GM12891 (cell line): ENCODE measurements around the gene TAF4.

ENCODE experiments used
- POLR2A ChIP-seq: IDR thresholded peaks from 2 replicates; pipeline ENCODE4 v1.6.1; 2011; ENCODE audit warnings: low read depth, low read length, control low read depth
- POLR2AphosphoS5 ChIP-seq: IDR thresholded peaks from 2 replicates; pipeline ENCODE4 v1.6.1; 2011; ENCODE audit warnings: low read depth, low read length, control low read depth
- POU2F2 ChIP-seq: IDR thresholded peaks from 2 replicates; pipeline ENCODE4 v1.6.1; 2011; ENCODE audit warnings: low read depth, mild to moderate bottlenecking, control low read depth, low read length, moderate library complexity
- TAF1 ChIP-seq: IDR thresholded peaks from 2 replicates; pipeline ENCODE4 v1.6.1; 2011; ENCODE audit warnings: low read depth, low read length, control low read depth

DNA sequence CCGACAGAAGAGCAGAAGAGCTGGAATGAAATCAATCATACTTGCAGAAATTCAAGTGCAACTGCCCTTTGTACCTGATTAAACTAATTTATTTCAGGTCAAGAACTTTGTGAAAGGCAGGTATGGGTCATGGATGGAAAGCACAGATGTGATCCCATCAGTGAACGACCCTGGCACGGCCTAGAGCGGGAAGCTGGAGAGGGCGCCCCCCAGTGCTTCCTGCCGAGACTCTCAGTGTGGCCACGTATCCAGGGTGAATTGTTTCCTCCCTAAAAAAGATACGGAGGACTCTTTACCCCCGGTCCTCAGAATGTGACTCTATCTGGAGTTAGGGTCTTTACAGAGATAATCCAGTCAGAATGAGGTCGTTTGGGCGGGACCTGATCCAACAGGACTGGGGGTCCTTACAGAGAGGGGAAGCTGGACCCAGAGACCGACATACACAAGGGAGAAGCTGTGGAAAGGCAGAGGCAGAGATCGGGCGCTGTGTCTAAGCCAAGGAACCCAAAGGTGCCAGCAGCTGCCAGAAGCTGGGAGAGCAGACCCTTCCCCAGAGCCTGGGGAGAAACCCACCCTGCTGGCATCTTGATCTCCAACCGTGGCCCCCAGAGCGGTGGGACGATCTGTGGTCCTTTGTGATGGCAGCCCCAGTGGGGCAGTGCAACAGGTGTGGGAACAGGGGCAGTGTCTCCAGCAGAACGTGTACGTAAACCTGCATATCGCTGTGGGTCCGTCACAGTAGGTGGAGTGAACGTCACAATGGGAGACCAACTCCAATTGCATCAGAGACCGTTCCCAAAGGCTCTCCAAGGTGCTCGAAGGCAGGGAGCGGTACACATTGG is 91.9 kb downstream of the TAF4 start:
- no peak for TF ChIP-seq POLR2A
- no peak for TF ChIP-seq POLR2AphosphoS5
- TF ChIP-seq TAF1, result no peak
- no peak for TF ChIP-seq POU2F2
